SU-DHL-6 (cell line): ENCODE measurements around the gene BCL7C.

Experiments used
- H2AFZ ChIP-seq: fragments of 200-600 bp; sonication (generic); 2 replicates; pipeline ENCODE4 v1.6.1; 2014; ENCODE audit warnings: low read depth, mild to moderate bottlenecking, moderate library complexity, mixed read lengths, antibody characterized with exemption, low read length; ENCODE audit not compliant: severe bottlenecking
- H3F3A ChIP-seq: fragments of 200-600 bp; shearing (Covaris generic); 2 replicates; pipeline ENCODE4 v1.6.0; 2016; ENCODE audit warnings: antibody characterized with exemption, mild to moderate bottlenecking; ENCODE audit not compliant: insufficient read depth
- H3K27ac ChIP-seq: fragments of 200-600 bp; sonication (generic); 2 replicates; pipeline ENCODE4 v1.5.1; 2016; ENCODE audit warnings: low read depth, mild to moderate bottlenecking, low read length, moderate library complexity, mixed read lengths
- H3K27me3 ChIP-seq: fragments of 200-600 bp; sonication (generic), shearing (Covaris generic); 2 replicates; pipeline ENCODE4 v1.6.0; 2014; ENCODE audit warnings: mild to moderate bottlenecking, low read length
- H3K36me3 ChIP-seq: fragments of 200-600 bp; sonication (generic); 2 replicates; pipeline ENCODE4 v1.6.1; 2014; ENCODE audit warnings: mild to moderate bottlenecking, low read length, mixed read lengths
- H3K4me2 ChIP-seq: fragments of 300-600, 200-600 bp; shearing (Covaris generic), sonication (generic); 2 replicates; pipeline ENCODE4 v1.6.0; 2014; ENCODE audit warnings: low read length, low read depth, mild to moderate bottlenecking; ENCODE audit not compliant: poor library complexity, severe bottlenecking
- H3K4me3 ChIP-seq: fragments of 200-600 bp; sonication (generic); 2 replicates; pipeline ENCODE4 v1.5.1; 2014; ENCODE audit warnings: antibody characterized with exemption, low read length, mild to moderate bottlenecking, mixed read lengths; ENCODE audit not compliant: insufficient read depth, poor library complexity, severe bottlenecking
- H3K79me2 ChIP-seq: fragments of 200-600 bp; sonication (generic); 2 replicates; pipeline ENCODE4 v1.6.1; 2014; ENCODE audit warnings: mild to moderate bottlenecking, low read length, moderate library complexity; ENCODE audit not compliant: insufficient read depth
- H3K9ac ChIP-seq: fragments of 200-600 bp; sonication (generic); 2 replicates; pipeline ENCODE4 v1.7.0; 2014; ENCODE audit warnings: mild to moderate bottlenecking, low read length
- H3K9me2 ChIP-seq: fragments of 200-600 bp; sonication (generic); replicated peaks from 2 replicates; pipeline ENCODE4 v1.6.1; 2014; ENCODE audit warnings: low read length; ENCODE audit not compliant: insufficient read depth
- H3K9me3 ChIP-seq: fragments of 200-600 bp; sonication (generic); 2 replicates; pipeline ENCODE4 v1.6.1; 2014; ENCODE audit warnings: low read length, mixed read lengths; ENCODE audit not compliant: insufficient read depth
- H4K20me1 ChIP-seq: fragments of 200-600 bp; sonication (generic); 2 replicates; pipeline ENCODE4 v1.6.1; 2014; ENCODE audit warnings: low read depth, mild to moderate bottlenecking, antibody characterized with exemption, low read length, moderate library complexity, mixed read lengths
- EZH2phosphoT487 ChIP-seq: fragments of 200-600 bp; sonication (generic), shearing (Covaris generic); conservative IDR thresholded peaks from 2 replicates; pipeline ENCODE4 v1.6.1; 2018; ENCODE audit warnings: mild to moderate bottlenecking, antibody characterized with exemption, low read length, moderate library complexity, mixed read lengths
- TF ChIP-seq, protein P1 (sequence below): fragments of 200-600 bp; sonication (generic); IDR thresholded peaks from one replicate; pipeline ENCODE4 v1.5.1; 2017; ENCODE audit warnings: antibody characterized with exemption, mild to moderate bottlenecking, low read length, moderate library complexity; ENCODE audit not compliant: insufficient read depth, poor library complexity, severe bottlenecking

BCL7C gene

DNA sequence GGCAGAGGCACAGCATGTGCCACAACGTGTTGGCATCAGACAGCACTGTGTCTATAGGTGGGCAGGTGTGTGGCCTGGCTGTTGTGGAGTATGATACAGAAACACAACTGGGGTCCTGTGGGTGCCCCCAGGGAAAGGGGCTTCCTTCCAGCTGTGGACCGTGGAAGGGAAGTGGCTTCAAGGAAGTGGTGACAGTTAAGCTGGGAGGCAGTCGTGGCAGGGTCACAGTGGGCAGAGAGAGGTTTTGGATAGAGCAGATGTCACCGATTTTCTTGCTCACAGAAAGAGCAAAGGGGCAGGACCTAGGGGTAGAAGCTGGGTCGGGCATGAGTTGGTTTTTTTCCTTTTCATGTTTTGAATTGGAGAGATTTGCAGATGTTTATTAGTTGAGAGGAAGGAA lies 43.8 kb upstream of the BCL7C start:
- Histone ChIP-seq H4K20me1 (no peaks in the 10 kb centered on the region), H3K9ac (no peak overlapping the region), H3K27ac (no peak overlapping the region), H3F3A (no peaks in the 10 kb centered on the region), H3K4me2 (no peak overlapping the region), H2AFZ (no peak overlapping the region), H3K9me2 (no peaks in the 10 kb centered on the region), H3K36me3 (no peaks in the 10 kb centered on the region), H3K9me3 (no peaks in the 10 kb centered on the region), H3K79me2 (no peaks in the 10 kb centered on the region), H3K4me3 (no peak overlapping the region), H3K27me3 (no peaks in the 10 kb centered on the region)
- TF ChIP-seq EZH2phosphoT487: no peak

DNA sequence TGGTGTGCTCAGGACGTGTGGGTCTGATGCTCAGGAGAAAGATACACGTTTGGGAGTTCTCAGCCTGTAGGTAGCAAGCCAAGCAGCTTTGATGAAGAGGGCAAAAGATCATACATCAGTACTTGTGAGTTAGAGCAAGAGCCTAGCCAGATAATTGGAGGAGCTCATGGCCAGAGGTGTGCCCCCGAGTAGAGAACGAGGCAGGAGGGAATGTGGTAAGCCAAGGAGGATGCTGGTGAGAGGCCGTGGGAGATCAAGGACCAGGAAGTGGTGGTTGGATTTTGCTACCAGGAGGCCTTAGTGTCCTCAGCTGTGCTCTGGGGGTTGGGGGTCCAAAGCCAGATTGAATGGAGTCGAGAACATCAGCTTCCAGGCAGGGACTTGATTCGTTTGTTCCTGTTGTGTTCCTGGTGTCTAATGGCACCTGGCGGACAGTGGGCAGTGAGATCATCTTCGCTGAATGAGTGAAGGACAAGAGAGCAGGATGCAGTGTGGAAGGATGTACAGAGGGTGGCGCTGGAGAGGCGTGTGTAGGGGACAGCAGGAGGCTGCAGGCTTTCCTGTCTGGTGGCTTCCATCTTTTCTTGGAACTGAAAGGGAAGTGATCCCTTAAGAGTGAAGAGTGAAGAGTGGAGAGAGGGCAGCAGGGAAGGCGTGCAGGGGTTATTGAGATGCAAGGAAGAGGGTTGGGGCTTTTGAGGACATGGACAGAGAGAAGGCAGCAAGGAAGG lies 41.1 kb upstream of the BCL7C start:
- no peak overlapping the region for H3K27ac ChIP-seq
- no peaks in the 10 kb centered on the region for H3K9me2 ChIP-seq
- H3F3A ChIP-seq: no peaks in the 10 kb centered on the region
- H2AFZ ChIP-seq: no peak overlapping the region
- no peaks in the 10 kb centered on the region for H4K20me1 ChIP-seq
- no peaks in the 10 kb centered on the region for H3K36me3 ChIP-seq
- TF ChIP-seq, protein P1, sequence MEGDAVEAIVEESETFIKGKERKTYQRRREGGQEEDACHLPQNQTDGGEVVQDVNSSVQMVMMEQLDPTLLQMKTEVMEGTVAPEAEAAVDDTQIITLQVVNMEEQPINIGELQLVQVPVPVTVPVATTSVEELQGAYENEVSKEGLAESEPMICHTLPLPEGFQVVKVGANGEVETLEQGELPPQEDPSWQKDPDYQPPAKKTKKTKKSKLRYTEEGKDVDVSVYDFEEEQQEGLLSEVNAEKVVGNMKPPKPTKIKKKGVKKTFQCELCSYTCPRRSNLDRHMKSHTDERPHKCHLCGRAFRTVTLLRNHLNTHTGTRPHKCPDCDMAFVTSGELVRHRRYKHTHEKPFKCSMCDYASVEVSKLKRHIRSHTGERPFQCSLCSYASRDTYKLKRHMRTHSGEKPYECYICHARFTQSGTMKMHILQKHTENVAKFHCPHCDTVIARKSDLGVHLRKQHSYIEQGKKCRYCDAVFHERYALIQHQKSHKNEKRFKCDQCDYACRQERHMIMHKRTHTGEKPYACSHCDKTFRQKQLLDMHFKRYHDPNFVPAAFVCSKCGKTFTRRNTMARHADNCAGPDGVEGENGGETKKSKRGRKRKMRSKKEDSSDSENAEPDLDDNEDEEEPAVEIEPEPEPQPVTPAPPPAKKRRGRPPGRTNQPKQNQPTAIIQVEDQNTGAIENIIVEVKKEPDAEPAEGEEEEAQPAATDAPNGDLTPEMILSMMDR: peak; percentile 47
- TF ChIP-seq EZH2phosphoT487: no peak
- no peak overlapping the region for H3K9ac ChIP-seq
- H3K9me3 ChIP-seq: no peaks in the 10 kb centered on the region
- H3K27me3 ChIP-seq: no peaks in the 10 kb centered on the region
- H3K79me2 ChIP-seq: no peaks in the 10 kb centered on the region
- H3K4me3 ChIP-seq: no peak overlapping the region
- H3K4me2 ChIP-seq: no peak overlapping the region

DNA sequence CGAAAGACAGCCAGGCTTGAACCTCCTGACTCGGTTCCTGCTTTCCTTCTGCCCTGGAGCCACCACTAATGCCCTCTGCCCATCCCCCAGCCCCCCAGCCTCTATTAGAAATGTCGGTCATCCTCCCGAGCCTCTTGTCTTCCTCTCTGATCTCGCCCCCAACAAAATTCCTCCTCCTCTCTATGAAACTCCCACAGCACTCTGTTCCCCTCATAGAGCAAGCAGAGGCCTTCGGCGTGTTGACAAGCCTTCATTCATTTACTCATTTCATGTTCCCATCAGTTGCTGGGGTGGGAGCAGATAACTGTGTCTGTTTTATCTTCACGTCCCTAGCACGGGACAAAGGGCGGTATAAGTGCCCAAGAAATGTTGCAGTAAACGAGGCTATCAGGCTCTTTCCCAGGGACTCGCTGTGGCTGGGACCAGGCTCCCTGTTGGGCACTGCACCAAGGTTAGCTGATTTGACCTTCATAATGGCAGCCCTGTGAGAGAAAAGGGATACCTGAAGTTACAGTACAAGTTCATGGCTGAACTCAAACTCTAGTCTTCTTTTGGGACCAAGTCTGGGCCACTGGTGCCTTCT lies 37.3 kb upstream of the BCL7C start:
- Histone ChIP-seq H3K9me3 (no peaks in the 10 kb centered on the region), H3K36me3 (no peaks in the 10 kb centered on the region)

More for the DNA sequence above, 37.3 kb upstream of the BCL7C start:
- no peak overlapping the region for H3K9ac ChIP-seq
- no peaks in the 10 kb centered on the region for H4K20me1 ChIP-seq
- H3F3A ChIP-seq: no peaks in the 10 kb centered on the region
- H3K27me3 ChIP-seq: no peaks in the 10 kb centered on the region
- no peak overlapping the region for H3K4me2 ChIP-seq
- no peaks in the 10 kb centered on the region for H3K79me2 ChIP-seq
- no peaks in the 10 kb centered on the region for H3K9me2 ChIP-seq
- H3K4me3 ChIP-seq: no peak overlapping the region
- no peak overlapping the region for H3K27ac ChIP-seq
- TF ChIP-seq, protein P1: no peak
- no peak for TF ChIP-seq EZH2phosphoT487
- no peak overlapping the region for H2AFZ ChIP-seq
